Measurements from ENCODE around the gene ARL8B. TPM values are rescaled to one million over a fixed set of nuclear protein-coding genes. Genes with fewer than 3 reads are reported as not detected.

Gene ARL8B
- total RNA-seq, 1 donor from 2014 or later, result 145 TPM

GRCh38 chr3:5192571-5193365 lies 70.7 kb downstream of the ARL8B start:
- FAIRE-seq, result no peak
- no peak for TF ChIP-seq CTCF (IDR thresholded peaks at IDR 0.05; ENCODE audit: insufficient read depth, low read length, severe bottlenecking)
- peak; percentile 51 for DNase-seq (ENCODE audit: low read depth)
- Histone ChIP-seq H3K27me3 (ENCODE audit: control insufficient read depth, insufficient read depth, low read length) (no peaks in the 10 kb centered on the region), H3K36me3 (ENCODE audit: control insufficient read depth, insufficient read depth, low read length) (peaks cover 4% of the 10 kb centered on the region), H3K4me3 (ENCODE audit: low read depth, low read length) (no peak overlapping the region)

- FAIRE-seq (no peak), DNase-seq (ENCODE audit: low read depth) (no peak)
- no peak overlapping the region for H3K4me3 ChIP-seq (ENCODE audit: low read depth, low read length)
- no peaks in the 10 kb centered on the region for H3K27me3 ChIP-seq (ENCODE audit: control insufficient read depth, insufficient read depth, low read length)
- TF ChIP-seq CTCF (IDR thresholded peaks at IDR 0.05; ENCODE audit: insufficient read depth, low read length, severe bottlenecking), result no peak
- peaks cover 6% of the 10 kb centered on the region for H3K36me3 ChIP-seq (ENCODE audit: control insufficient read depth, insufficient read depth, low read length)
Measured at GRCh38 chr3:5194341-5194740, 72.2 kb downstream of the ARL8B start.

- TF ChIP-seq CTCF (IDR thresholded peaks at IDR 0.05; ENCODE audit: insufficient read depth, low read length, severe bottlenecking), result no peak
- FAIRE-seq (no peak), DNase-seq (ENCODE audit: low read depth) (peak; percentile 96)
- peaks cover 11% of the 10 kb centered on the region for H3K36me3 ChIP-seq (ENCODE audit: control insufficient read depth, insufficient read depth, low read length)
- H3K27me3 ChIP-seq (ENCODE audit: control insufficient read depth, insufficient read depth, low read length), result no peaks in the 10 kb centered on the region
- H3K4me3 ChIP-seq (ENCODE audit: low read depth, low read length), result no peak overlapping the region
Measured at GRCh38 chr3:5194801-5195509, 72.9 kb downstream of the ARL8B start.

- Histone ChIP-seq H3K36me3 (ENCODE audit: control insufficient read depth, insufficient read depth, low read length) (peaks cover 13% of the 10 kb centered on the region), H3K27me3 (ENCODE audit: control insufficient read depth, insufficient read depth, low read length) (no peaks in the 10 kb centered on the region), H3K4me3 (ENCODE audit: low read depth, low read length) (no peak overlapping the region)
- FAIRE-seq (no peak), DNase-seq (ENCODE audit: low read depth) (peak; percentile 64)
- no peak for TF ChIP-seq CTCF (IDR thresholded peaks at IDR 0.05; ENCODE audit: insufficient read depth, low read length, severe bottlenecking)
Measured at GRCh38 chr3:5195605-5196004, 73.5 kb downstream of the ARL8B start.

- FAIRE-seq (no peak), DNase-seq (ENCODE audit: low read depth) (peak; percentile 85)
- peak overlapping the region; percentile 15 for H3K4me3 ChIP-seq (ENCODE audit: low read depth, low read length)
Measured at GRCh38 chr3:5197022-5197421, 74.9 kb downstream of the ARL8B start.

More at GRCh38 chr3:5197022-5197421, 74.9 kb downstream of the ARL8B start:
- no peaks in the 10 kb centered on the region for H3K27me3 ChIP-seq (ENCODE audit: control insufficient read depth, insufficient read depth, low read length)
- no peak for TF ChIP-seq CTCF (IDR thresholded peaks at IDR 0.05; ENCODE audit: insufficient read depth, low read length, severe bottlenecking)
- peaks cover 16% of the 10 kb centered on the region for H3K36me3 ChIP-seq (ENCODE audit: control insufficient read depth, insufficient read depth, low read length)

All from bronchial epithelial cell (primary cell).